Retina (tissue), 1 donor: Measurements from ENCODE around the gene KIAA1217.

Experiments
- DNase-seq: peaks from one replicate; pipeline ENCODE4 v3.0.0-alpha.2; 2016

KIAA1217 gene

DNA sequence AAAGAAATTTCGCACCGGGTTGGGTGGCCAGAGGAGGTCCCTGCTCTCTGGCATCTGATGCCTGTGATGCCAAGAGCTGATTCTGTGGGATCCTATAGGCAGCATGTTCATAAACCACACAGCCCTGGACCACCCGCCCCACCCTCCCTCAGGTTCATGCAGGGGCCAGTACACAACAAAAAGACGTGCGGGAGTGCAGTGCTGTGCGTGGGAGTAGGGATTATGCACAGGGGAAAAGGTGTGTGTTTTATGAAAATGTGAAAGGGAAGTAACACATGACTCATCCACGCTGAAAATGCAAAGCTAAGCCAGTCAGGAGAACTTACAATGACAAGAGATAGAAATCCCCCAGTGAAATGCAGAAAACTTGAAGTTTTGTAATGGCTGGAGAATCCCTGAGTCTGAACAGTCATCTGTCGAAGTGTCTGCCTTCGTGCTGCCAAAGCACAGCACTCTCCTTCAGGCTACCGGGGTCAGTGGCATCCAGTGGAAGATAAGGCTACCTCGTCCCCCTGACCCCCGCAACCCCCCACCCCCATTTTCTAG is 1.1 kb downstream of the KIAA1217 start:
- DNase-seq: peak; percentile 41

DNA sequence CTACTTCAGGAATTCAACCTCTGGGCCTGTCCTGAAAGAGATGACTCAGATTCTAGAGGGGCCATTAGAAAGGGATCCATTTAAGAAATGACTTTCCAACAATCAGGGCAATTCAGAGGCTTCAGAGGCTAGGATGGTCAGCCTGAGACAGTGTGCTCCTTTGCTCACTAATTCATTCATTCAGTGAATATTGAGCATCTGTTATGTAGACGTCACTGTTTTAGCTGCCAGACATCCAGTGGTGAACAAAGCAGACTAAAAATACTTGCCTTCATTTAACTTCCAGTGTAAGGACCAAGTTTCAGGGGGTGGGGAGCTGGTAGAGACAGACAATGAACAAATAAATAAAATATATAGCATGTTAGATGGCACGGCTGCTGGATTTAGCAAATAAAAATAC is 1.6 kb downstream of the KIAA1217 start:
- DNase-seq: no peak

- DNase-seq: no peak
These were observed 4.3 kb downstream of the KIAA1217 start for GRCh38 chr10:24213266-24213665.

- DNase-seq: no peak
These were observed 4.9 kb downstream of the KIAA1217 start for GRCh38 chr10:24213881-24214280.

DNA sequence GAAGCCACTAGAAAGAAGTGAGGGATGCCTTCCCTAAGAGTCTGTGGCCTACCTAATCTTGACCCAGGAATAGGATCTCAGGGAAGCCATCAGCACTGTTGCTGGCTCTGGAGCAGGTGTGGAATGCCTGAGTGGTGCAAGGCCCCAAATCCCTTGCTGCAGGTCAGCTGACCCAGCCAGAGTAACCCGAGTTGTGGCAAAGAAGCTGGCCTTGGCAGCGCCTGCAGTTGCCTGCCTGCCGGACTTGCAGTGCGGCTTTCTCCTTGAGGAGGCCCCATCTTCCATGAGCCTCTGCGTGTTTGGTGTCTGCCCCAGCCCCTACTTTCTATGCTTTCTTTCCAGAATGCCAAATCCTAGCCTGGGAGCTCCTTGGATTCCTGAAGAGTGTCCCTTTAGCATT is 5.8 kb downstream of the KIAA1217 start:
- no peak for DNase-seq

- DNase-seq: no peak
These were observed 6.3 kb downstream of the KIAA1217 start for GRCh38 chr10:24215196-24215595.

- DNase-seq: no peak
These were observed 6.7 kb downstream of the KIAA1217 start for GRCh38 chr10:24215603-24216002.

- DNase-seq: no peak
These were observed 11.0 kb downstream of the KIAA1217 start for GRCh38 chr10:24219963-24220362.

DNA sequence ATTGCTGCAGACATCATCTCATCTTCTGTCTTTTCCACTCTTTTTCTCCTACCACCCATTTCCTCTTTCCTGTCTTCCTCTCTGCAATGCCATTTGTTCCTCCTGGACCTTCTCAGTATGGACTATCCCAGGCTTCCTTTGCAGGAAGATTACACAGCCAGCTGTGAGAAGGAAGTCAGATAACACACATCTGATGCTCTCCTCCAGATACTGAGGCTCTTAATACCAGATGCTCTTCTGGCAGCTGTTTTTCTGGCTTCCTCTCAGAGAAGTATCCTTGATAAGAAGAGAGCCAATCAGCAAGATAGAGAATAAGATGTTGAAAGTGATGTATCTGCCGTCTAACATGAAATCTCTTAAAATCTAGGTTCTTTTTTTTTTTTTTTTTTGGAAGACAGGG is 14.4 kb downstream of the KIAA1217 start:
- DNase-seq: no peak

GRCh38 chr10:24223953-24224352 is 15.0 kb downstream of the KIAA1217 start:
- no peak for DNase-seq

DNA sequence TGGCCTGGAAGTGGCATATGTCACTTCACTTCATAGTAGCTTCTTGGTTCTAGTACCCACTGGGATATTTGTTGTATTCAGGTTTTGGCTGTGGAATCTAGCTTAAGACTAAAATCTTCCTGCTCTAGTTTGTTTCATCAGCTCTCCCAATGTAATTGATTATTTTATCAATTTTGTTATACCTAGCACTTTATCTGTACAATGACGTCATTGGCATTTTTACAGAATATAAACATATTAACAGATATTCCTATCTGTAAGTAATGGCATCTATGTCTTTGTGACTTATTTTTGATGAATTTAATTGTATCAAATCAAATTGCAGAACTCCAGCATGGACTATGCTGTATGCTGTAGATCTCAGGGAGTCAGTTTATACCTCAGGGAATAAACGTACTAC is 19.7 kb downstream of the KIAA1217 start:
- DNase-seq: no peak

GRCh38 chr10:24229909-24230308 is 21.0 kb downstream of the KIAA1217 start:
- no peak for DNase-seq

GRCh38 chr10:24231200-24231599 is 22.3 kb downstream of the KIAA1217 start:
- DNase-seq: no peak

DNA sequence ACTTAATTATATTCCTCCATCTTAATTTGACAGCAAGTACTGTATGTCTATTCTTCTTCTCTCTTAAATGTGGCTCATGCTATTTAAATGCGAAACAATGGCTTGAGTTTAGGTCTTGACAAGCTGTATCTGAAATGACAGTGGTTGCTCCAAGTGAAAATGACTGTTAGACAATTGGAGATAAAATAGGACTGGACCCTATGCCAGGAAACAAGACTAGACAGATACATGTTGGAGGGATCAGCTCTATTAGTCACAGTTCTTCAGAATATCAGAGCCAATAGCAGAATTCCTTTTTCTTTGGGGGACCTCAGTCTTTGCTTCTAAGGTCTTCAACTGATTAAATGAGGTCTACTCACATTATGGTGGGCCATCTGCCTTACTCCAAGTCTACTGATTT is 25.8 kb downstream of the KIAA1217 start:
- DNase-seq: no peak

GRCh38 chr10:24235471-24235870 is 26.5 kb downstream of the KIAA1217 start:
- DNase-seq: no peak

- peak; percentile 39 for DNase-seq
These were observed 29.0 kb downstream of the KIAA1217 start for GRCh38 chr10:24237801-24238395.

GRCh38 chr10:24238519-24239247 is 29.7 kb downstream of the KIAA1217 start:
- DNase-seq: peak; percentile 19

DNA sequence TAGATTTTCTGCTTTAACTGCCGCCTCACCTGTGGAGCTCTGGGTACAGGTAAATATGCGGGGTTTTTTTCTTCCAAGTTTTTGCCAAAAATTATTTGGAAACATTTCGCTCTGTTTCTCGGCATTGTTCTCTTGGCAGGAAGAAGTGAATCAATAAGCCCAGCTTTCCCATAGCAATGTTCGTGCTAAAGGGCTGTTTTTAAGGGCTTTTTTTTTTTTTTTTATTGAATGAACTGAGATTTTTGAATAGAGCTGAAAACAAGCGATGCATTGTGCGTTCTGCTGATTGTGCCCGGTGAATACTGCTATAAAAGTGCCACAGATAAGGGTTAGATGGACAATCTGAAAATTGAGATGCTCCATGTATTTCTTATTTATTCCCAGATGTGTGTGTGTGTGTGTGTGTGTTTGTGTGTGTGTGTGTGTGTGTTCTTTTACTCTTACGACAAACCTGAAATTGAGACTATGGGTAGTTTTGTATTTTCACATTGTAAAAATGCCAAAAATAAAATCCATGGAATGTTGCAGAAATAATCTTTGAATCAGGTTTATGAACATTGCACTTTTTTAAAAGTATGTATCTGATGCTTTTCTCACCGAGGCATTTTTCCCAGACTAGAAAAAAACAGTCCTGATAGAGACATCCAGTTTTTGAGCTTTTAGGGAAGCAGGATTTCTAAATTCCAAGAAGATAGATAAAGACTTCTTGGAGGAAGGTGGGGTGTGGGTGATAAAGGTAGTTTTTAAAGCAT is 30.5 kb downstream of the KIAA1217 start:
- no peak for DNase-seq

- DNase-seq: no peak
These were observed 31.3 kb downstream of the KIAA1217 start for GRCh38 chr10:24240041-24240751.

- no peak for DNase-seq
These were observed 32.6 kb downstream of the KIAA1217 start for GRCh38 chr10:24241536-24242040.

- DNase-seq: no peak
These were observed 33.6 kb downstream of the KIAA1217 start for GRCh38 chr10:24242562-24242961.

DNA sequence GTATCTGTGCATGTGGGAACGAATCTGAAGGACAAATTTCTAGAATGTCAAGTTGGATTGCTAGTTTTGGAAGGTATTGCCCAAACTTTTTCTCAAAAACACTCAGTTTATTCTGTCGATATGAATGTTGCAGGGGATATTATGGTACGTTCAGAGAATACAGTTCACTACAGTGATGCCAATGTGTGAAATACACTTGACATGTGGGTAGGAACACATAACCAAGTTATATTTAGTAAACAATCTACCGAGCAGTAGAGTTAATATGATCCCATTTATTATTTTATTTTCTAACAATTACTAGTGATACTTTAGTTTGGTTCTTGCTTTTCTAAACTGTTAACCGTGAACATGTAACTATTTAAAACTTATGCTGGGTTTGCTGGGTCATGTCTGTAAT is 37.4 kb downstream of the KIAA1217 start:
- DNase-seq: no peak

- no peak for DNase-seq
These were observed 38.9 kb downstream of the KIAA1217 start for GRCh38 chr10:24247841-24248240.
